Dedifferentiated amniotic fluid mesenchymal stem cell (primary cell): ENCODE results near the gene IL1RAPL1.

Experiments used
- DNase-seq: peaks from one replicate; pipeline ENCODE4 v3.0.0-alpha.2; 2016; ENCODE audit errors: extremely low spot score

Gene IL1RAPL1

DNA sequence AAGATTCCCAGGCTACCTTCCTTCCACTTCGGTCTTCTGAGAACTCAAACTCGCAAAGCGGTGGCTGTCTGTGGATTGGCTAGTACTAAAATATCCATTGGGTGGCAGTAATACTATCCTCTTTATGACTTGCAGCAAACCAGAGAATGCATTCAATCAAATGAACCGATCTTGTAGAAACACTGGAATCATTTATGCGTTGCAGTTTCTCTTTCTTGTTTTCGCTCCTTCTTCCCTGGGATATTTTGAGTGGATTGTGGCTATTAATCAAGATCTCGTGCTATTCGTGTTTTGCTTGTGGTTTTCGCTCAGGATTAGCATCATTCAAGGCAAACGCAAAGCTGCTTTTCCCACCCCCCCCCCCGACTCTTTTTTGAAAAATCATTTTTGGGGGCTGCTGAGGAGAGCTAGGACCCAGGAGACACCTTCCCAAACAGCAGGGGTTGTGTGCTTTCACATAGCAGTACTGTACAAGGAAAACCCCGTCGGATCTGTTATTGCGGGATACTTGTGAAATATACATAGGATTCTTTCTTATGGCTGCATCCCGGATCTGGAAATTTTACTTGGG, at the start of gene IL1RAPL1:
Gene IL1RAPL1 (plus strand): TSS at position 466 of the 571 bp plus-strand sequence.
- DNase-seq: peak; percentile 39

DNA sequence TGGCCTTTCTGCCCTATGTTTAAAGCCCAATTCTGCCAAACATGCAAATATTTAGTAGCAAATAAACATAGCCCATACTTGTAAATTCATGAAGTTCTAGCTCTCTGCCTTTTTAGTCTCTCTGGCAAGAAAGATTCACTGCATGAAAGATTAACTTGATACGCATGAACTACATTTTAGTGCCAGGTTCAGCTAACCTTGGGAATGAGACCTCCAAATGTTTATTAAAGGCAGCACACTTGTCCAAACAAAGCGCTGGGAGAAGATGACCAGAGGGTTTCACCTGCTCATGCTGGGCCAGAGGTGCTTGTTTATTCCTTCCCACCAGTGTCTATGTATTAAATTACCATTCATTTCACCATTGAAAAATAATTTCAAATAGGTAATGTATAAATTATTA, 44.5 kb upstream of the IL1RAPL1 start:
- no peak for DNase-seq

DNA sequence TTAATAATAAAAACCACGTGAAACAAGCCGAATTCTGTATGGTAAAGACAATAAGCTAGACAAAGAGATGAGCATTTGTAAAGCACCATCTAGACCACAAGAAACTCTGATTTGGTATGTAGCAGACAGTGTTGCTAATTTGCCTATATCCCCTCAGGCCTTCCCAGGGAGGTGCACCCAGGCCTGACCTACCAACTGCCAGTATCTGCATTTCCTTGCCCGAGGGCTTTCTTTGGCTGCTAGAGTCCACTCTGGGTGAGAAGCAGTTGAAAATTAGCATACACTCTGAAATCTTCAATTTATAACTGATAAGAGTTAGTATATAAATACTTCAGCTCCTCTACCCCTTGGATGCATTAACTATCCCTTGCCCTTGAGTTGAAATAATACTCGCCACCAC, 37.4 kb upstream of the IL1RAPL1 start:
- no peak for DNase-seq

DNA sequence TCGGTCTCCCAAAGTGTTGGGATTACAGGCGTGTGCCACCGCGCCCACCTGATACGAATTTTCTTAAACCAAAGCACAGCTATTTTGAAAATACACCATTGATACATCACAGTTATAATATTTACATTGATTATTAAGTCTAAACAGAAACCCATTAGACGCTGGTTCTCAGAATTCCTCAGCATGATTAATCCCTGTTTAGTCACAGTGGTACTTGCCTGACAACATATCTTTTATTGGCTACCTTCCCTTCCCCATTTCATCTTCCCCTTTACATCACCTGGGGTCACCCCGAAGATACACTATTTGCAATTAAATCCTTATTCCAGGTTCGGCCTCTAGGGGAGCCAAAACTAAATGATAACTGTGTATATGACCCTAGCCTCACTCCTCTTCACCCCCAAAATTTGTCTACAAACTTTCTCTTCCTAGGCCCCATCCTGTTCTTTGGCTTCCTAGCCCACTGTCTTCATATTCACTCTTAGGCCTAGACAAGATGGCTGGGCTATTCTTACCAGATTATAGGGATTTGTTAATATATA, 36.8 kb upstream of the IL1RAPL1 start:
- DNase-seq: no peak

- no peak for DNase-seq
Observed at GRCh38 chrX:28552322-28552721, 34.9 kb upstream of the IL1RAPL1 start.

- no peak for DNase-seq
Observed at GRCh38 chrX:28552882-28553829, 34.1 kb upstream of the IL1RAPL1 start.

- no peak for DNase-seq
Observed at GRCh38 chrX:28576117-28576516, 11.1 kb upstream of the IL1RAPL1 start.

GRCh38 chrX:28581522-28581921, 5.7 kb upstream of the IL1RAPL1 start:
- no peak for DNase-seq

- no peak for DNase-seq
Observed at GRCh38 chrX:28582511-28582910, 4.7 kb upstream of the IL1RAPL1 start.

- no peak for DNase-seq
Observed at GRCh38 chrX:28584025-28584424, 3.2 kb upstream of the IL1RAPL1 start.

- DNase-seq: no peak
Observed at GRCh38 chrX:28585767-28586166, 1.5 kb upstream of the IL1RAPL1 start.

- DNase-seq: no peak
Observed at GRCh38 chrX:28586286-28586685, 960 bp upstream of the IL1RAPL1 start.

- no peak for DNase-seq
Observed at GRCh38 chrX:28589046-28589445, 1.8 kb downstream of the IL1RAPL1 start.

DNA sequence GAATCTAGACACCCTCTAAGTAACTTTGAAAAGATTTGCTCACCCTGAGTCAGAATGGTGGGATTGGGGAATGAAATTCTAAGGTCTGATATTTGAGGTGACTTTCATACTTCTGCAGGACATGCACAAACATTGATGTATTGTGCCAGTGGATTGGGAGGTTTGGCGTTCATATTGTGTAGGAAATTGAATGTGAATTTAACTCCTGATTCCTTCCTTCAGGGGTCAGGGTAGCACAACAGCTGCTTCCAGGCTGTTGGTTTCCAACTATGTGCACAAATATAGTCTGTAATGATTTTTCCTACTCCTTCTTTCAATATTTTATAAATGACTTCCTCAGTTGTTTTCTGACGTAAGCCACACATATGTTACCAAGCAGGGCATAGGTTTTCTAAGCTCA, 3.1 kb downstream of the IL1RAPL1 start:
- DNase-seq: no peak

GRCh38 chrX:28591542-28591941, 4.3 kb downstream of the IL1RAPL1 start:
- no peak for DNase-seq

GRCh38 chrX:28595346-28595745, 8.1 kb downstream of the IL1RAPL1 start:
- no peak for DNase-seq

DNA sequence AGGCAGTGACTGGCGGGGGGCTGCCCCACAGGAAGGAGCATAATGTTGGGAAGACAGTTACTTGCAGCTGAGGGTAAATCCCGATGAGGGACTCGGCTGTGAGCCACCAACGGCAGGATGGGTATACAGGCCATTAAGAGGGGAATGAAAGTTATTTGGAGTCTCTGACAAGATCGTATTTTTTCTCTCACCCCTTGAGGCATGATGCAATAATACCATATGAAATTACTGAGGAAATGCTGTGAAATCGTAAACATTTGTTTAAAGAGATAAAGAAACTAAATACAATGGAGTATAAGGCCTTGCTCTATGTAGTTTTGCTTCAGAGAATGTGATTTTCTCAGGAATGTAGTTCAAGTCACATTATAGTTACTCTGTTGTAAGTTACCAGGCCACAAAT, 12.7 kb downstream of the IL1RAPL1 start:
- DNase-seq: no peak

- no peak for DNase-seq
Observed at GRCh38 chrX:28609003-28609402, 21.8 kb downstream of the IL1RAPL1 start.

GRCh38 chrX:28609917-28610613, 22.8 kb downstream of the IL1RAPL1 start:
- no peak for DNase-seq

GRCh38 chrX:28610746-28611145, 23.5 kb downstream of the IL1RAPL1 start:
- DNase-seq: no peak

DNA sequence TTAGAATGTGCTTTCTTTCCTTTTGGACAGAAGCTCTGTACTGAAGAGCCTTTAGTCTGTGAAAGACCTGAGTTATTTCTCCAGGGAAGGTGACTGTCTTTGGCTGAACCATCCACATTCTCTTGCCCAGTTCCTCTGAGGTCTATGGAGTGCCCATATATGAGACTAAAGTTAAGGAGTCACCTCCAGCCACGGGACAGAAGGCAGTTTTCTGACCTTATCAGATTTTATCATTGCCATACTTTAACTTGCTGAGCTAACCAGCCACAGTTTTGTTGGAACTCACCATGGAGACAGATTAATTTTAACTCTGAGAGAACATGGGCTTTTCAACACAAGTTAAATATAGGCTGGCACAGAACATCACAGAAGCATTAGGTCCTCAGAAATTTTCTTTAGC, 26.3 kb downstream of the IL1RAPL1 start:
- DNase-seq: no peak

- DNase-seq: no peak
Observed at GRCh38 chrX:28625223-28625622, 38.0 kb downstream of the IL1RAPL1 start.
